Breast epithelium (tissue), 4 donors: Measurements from ENCODE around the gene LINGO1. TPM values are rescaled to one million over a fixed set of nuclear protein-coding genes. Genes with fewer than 3 reads are reported as not detected.

ENCODE experiments used
- DNase-seq, 2 donors: peaks; one replicate each; pipeline ENCODE4 v3.0.0-alpha.2; 2019; ENCODE audit warnings: low spot score in 2 of 2
- H3K27ac ChIP-seq, 2 donors: fragments of 200-600 bp; sonication (generic) in 1 of 2; one replicate each; pipeline ENCODE4 v1.5.1; 2016 to 2019; ENCODE audit warnings: mild to moderate bottlenecking in 1 of 2
- H3K27me3 ChIP-seq, 2 donors: fragments of 200-600 bp; sonication (generic) in 1 of 2; one replicate each; pipeline versions ENCODE4 v1.5.1 to v1.6.0; 2017 to 2019; ENCODE audit warnings: control low read depth in 1 of 2, mild to moderate bottlenecking in 1 of 2
- H3K36me3 ChIP-seq: fragments of 200-600 bp; one replicate; pipeline ENCODE4 v1.5.1; 2019
- H3K4me1 ChIP-seq, 2 donors: fragments of 200-600 bp; sonication (generic); one replicate each; pipeline ENCODE4 v1.5.1; 2016 to 2019; ENCODE audit warnings: control low read depth in 1 of 2
- H3K4me3 ChIP-seq, 3 donors: fragments of 200-600 bp; sonication (generic); 1 replicate in 2 of 3; 2 replicates in 1 of 3; pipeline ENCODE4 v1.5.1; 2016 to 2019; ENCODE audit warnings: mild to moderate bottlenecking in 3 of 3, moderate library complexity in 2 of 3
- H3K9me3 ChIP-seq, 2 donors: fragments of 200-600 bp; sonication (generic) in 1 of 2; one replicate each; pipeline ENCODE4 v1.5.1; 2016 to 2019; ENCODE audit warnings: control low read depth in 1 of 2
- POLR2A ChIP-seq: fragments of 450-650 bp; IDR thresholded peaks from one replicate; pipeline ENCODE4 v1.6.1; 2016; ENCODE audit warnings: antibody characterized with exemption, mild to moderate bottlenecking, moderate library complexity
- POLR2AphosphoS5 ChIP-seq, 3 donors: sonication (generic); formaldehyde crosslinking; IDR thresholded peaks; one replicate each; pipeline ENCODE4 v1.6.1; 2017; ENCODE audit warnings: antibody characterized with exemption in 3 of 3
- intact Hi-C: fragments of 100-400 bp; cut with DNase I; formaldehyde crosslinking; loops from one replicate; pipeline ENCODE4 v1.15.1; 2023; ENCODE audit warnings: low total_unique reads
- total RNA-seq, 3 donors: library from RNA; depleted of rRNA; stranded (reverse); fragments of >200 nt; gene quantifications; one replicate each; pipeline ENCODE4 v1.1.0, GENCODE V29; 2016
- TF ChIP-seq, protein P1 (sequence below), 3 donors: fragments of 450-650 bp; IDR thresholded peaks; one replicate each; pipeline ENCODE4 v1.5.1; 2016 to 2017; ENCODE audit warnings: antibody characterized with exemption in 3 of 3, mild to moderate bottlenecking in 3 of 3, moderate library complexity in 3 of 3

LINGO1 gene
- total RNA-seq, 3 donors from 2014 or later, result 1.2 to 1.6 TPM; not detected in 1

DNA sequence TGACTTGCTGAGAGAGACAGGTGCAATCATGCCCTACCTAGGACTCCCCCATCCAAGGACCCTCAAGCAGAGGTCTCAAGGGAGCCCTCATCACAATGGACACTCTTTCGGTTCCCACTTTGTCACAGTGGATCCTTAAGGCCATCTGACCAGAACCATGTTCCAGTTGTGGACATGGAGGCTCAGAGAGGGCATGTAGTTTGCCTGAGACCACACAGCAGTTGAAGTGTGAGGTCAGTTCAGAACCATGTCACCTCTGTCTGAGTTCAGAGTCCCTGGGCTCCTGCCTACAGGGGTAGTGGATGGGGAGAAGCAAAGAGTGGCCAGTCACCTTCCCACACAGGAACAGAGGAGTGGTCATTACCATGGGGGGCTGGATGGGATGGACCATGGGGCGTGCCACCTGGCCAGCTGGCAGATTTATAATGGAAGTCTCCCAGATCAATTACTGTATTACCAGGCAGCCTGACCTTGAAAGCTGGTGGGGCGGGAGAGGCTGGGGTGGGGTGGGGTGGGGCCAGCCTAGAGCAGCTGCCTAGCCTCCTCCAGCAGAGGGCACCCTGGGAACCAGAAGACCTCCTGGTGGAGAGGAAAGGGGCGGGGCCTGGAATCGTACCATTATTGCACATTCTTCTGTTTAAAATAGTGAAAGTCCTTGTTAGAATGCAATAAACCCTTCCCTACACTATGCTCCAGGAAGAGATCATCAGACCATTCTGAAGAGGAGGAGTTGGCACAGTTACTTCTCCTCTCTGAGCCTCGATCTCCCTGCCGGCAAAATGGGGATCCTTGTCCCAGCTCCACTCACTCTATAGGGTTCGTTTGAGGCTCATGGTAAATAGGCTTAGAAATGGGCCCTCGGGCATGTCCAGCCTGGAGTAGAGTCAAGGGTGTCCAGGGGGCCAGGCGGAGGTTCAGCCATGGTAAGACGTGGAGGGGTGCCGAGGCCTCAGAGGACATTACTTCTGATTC, 26.9 kb upstream of the LINGO1 start:
- DNase-seq, result no peak
- H3K36me3 ChIP-seq, result no peaks in the 10 kb centered on the region
- H3K4me1 ChIP-seq, result no peaks in the 10 kb centered on the region
- peaks cover 0 to 48% of the 10 kb centered on the region in 2 donors for H3K27me3 ChIP-seq
- no peaks in the 10 kb centered on the region for H3K9me3 ChIP-seq
- no peak overlapping the region for H3K4me3 ChIP-seq
- intact Hi-C loops, result no loop called here
- TF ChIP-seq POLR2AphosphoS5 (IDR thresholded peaks at IDR 0.05) (no peak), POLR2A (no peak)
- TF ChIP-seq, protein P1, sequence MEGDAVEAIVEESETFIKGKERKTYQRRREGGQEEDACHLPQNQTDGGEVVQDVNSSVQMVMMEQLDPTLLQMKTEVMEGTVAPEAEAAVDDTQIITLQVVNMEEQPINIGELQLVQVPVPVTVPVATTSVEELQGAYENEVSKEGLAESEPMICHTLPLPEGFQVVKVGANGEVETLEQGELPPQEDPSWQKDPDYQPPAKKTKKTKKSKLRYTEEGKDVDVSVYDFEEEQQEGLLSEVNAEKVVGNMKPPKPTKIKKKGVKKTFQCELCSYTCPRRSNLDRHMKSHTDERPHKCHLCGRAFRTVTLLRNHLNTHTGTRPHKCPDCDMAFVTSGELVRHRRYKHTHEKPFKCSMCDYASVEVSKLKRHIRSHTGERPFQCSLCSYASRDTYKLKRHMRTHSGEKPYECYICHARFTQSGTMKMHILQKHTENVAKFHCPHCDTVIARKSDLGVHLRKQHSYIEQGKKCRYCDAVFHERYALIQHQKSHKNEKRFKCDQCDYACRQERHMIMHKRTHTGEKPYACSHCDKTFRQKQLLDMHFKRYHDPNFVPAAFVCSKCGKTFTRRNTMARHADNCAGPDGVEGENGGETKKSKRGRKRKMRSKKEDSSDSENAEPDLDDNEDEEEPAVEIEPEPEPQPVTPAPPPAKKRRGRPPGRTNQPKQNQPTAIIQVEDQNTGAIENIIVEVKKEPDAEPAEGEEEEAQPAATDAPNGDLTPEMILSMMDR (IDR thresholded peaks at IDR 0.05), result no peak
- no peak overlapping the region for H3K27ac ChIP-seq

- H3K4me3 ChIP-seq, result no peak overlapping the region
- H3K27ac ChIP-seq, result no peak overlapping the region
- intact Hi-C loops, result no loop called here
- no peaks in the 10 kb centered on the region for H3K36me3 ChIP-seq
- no peak for DNase-seq
- TF ChIP-seq POLR2AphosphoS5 (IDR thresholded peaks at IDR 0.05) (no peak), POLR2A (no peak)
- TF ChIP-seq, protein P1 (IDR thresholded peaks at IDR 0.05), result no peak
- H3K9me3 ChIP-seq, result no peaks in the 10 kb centered on the region
- H3K27me3 ChIP-seq, result peaks cover 0 to 53% of the 10 kb centered on the region in 2 donors
- H3K4me1 ChIP-seq, result no peaks in the 10 kb centered on the region
Observed at GRCh38 chr15:77658304-77658703, 25.6 kb upstream of the LINGO1 start.

GRCh38 chr15:77657634-77658238, 25.0 kb upstream of the LINGO1 start:
- intact Hi-C loops, result no loop called here
- no peak for TF ChIP-seq POLR2AphosphoS5 (IDR thresholded peaks at IDR 0.05)
- TF ChIP-seq, protein P1 (IDR thresholded peaks at IDR 0.05), result no peak
- Histone ChIP-seq H3K9me3 (no peaks in the 10 kb centered on the region), H3K27me3 (peaks cover 0 to 53% of the 10 kb centered on the region in 2 donors), H3K4me3 (no peak overlapping the region), H3K36me3 (no peaks in the 10 kb centered on the region), H3K27ac (no peak overlapping the region), H3K4me1 (no peaks in the 10 kb centered on the region)
- no peak for DNase-seq

- H3K9me3 ChIP-seq, result no peaks in the 10 kb centered on the region
- peaks cover 0 to 52% of the 10 kb centered on the region in 2 donors for H3K27me3 ChIP-seq
- H3K36me3 ChIP-seq, result no peaks in the 10 kb centered on the region
- intact Hi-C loops, result no loop called here
- TF ChIP-seq POLR2AphosphoS5 (IDR thresholded peaks at IDR 0.05) (no peak), POLR2A (no peak)
- TF ChIP-seq, protein P1 (IDR thresholded peaks at IDR 0.05), result no peak
- no peak overlapping the region for H3K4me3 ChIP-seq
- no peak for DNase-seq
- no peak overlapping the region for H3K27ac ChIP-seq
- H3K4me1 ChIP-seq, result no peaks in the 10 kb centered on the region
Observed at GRCh38 chr15:77656294-77656693, 23.6 kb upstream of the LINGO1 start.

DNA sequence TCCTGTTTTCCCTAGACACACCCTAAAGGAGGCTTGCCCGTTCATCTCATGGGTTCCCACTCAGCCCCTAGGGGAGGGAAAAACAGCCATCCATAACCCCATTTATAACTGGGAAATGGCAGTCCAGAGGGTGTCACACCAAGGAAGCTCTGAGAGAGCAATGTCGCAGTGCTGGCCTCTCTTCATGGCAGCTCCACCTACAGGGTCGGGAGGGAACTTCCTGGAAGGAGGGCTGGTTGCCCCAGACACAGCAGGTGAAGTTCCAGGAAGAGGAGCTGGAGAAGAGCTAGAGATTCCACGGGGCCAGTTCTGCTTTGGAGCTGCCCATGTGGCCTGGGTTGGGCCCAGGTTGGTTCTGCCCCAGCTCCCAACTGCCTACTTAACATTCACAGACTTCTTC, 22.3 kb upstream of the LINGO1 start:
- no peaks in the 10 kb centered on the region for H3K9me3 ChIP-seq
- no peaks in the 10 kb centered on the region for H3K4me1 ChIP-seq
- intact Hi-C loops, result no loop called here
- TF ChIP-seq, protein P1 (IDR thresholded peaks at IDR 0.05), result no peak
- no peak for TF ChIP-seq POLR2AphosphoS5 (IDR thresholded peaks at IDR 0.05)
- no peak for TF ChIP-seq POLR2A
- DNase-seq, result no peak
- H3K27ac ChIP-seq, result no peak overlapping the region
- peaks cover 0 to 43% of the 10 kb centered on the region in 2 donors for H3K27me3 ChIP-seq
- no peak overlapping the region for H3K4me3 ChIP-seq
- no peaks in the 10 kb centered on the region for H3K36me3 ChIP-seq
